ENCODE data around the gene PRKCZ. TPM values are rescaled to one million over a fixed set of nuclear protein-coding genes. Genes with fewer than 3 reads are reported as not detected.

Gene PRKCZ
- total RNA-seq, 1 donor from 2014 or later, result 32.6 TPM

DNA sequence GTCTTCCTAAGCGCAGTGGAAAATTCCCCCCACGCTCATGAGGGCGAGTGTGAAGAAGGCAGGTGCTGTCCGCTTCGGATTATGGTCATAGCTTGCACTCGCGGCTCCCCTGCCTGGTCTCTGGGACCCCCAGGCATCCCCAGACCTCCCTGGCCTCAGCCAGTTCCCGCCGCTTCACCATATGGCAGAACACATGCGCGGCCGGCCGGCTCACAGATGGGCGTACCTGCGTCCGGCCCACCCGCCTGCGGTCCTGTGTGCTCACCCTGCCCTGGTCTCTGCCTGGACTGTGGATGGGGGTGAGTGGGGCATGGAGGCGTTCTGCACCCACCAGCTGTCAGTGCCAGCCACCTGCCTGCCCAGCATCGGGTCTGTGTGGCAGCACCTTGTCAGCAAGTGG, 34.1 kb downstream of the PRKCZ start:
- no peak overlapping the region for H3K4me3 Mint-ChIP-seq (ENCODE audit: unreplicated experiment)
- H4K20me1 ChIP-seq (ENCODE audit: insufficient read depth, low read length), result no peaks in the 10 kb centered on the region
- no peaks in the 10 kb centered on the region for H3K9me3 Mint-ChIP-seq (ENCODE audit: unreplicated experiment)
- no peaks in the 10 kb centered on the region for H3K36me3 ChIP-seq (ENCODE audit: insufficient read depth, low read length)
- peaks cover 16% of the 10 kb centered on the region for H3K36me3 Mint-ChIP-seq (ENCODE audit: low read depth, unreplicated experiment)
- no peak overlapping the region for H3K4me2 ChIP-seq (ENCODE audit: low read length)
- H3K4me3 ChIP-seq (ENCODE audit: insufficient read depth, low read depth, low read length), result no peak overlapping the region
- H3K4me1 Mint-ChIP-seq (ENCODE audit: low read depth, unreplicated experiment), result peaks cover 10% of the 10 kb centered on the region
- H3K4me1 ChIP-seq (ENCODE audit: insufficient read depth, low read length), result peaks cover 17% of the 10 kb centered on the region
- no peak overlapping the region for H3K9ac ChIP-seq (ENCODE audit: low read length)
- H3K27ac Mint-ChIP-seq (ENCODE audit: unreplicated experiment), result no peak overlapping the region
- no peaks in the 10 kb centered on the region for H3K27me3 ChIP-seq (ENCODE audit: insufficient read depth, low read length)
- H2AFZ ChIP-seq (ENCODE audit: low read depth, low read length), result no peak overlapping the region
- TF ChIP-seq CTCF (IDR thresholded peaks at IDR 0.05; ENCODE audit: insufficient read depth, low read depth, low read length), result no peak
- TF ChIP-seq EZH2 (IDR thresholded peaks at IDR 0.05; ENCODE audit: insufficient read depth, low read length), result no peak
- H3K79me2 ChIP-seq (ENCODE audit: insufficient read depth, low read length), result no peaks in the 10 kb centered on the region
- H3K27me3 Mint-ChIP-seq (ENCODE audit: low read depth, unreplicated experiment), result no peaks in the 10 kb centered on the region
- no peak overlapping the region for H3K27ac ChIP-seq (ENCODE audit: low read depth, low read length)
- DNase-seq (ENCODE audit: low read depth) (no peak), FAIRE-seq (no peak)
- H3K9me3 ChIP-seq (ENCODE audit: insufficient read depth, low read depth, low read length), result peaks cover 3% of the 10 kb centered on the region

- DNase-seq (ENCODE audit: low read depth) (no peak), FAIRE-seq (no peak)
- Mint-ChIP-seq H3K4me1 (ENCODE audit: low read depth, unreplicated experiment) (peaks cover 10% of the 10 kb centered on the region), H3K27ac (ENCODE audit: unreplicated experiment) (no peak overlapping the region), H3K36me3 (ENCODE audit: low read depth, unreplicated experiment) (peaks cover 11% of the 10 kb centered on the region), H3K27me3 (ENCODE audit: low read depth, unreplicated experiment) (no peaks in the 10 kb centered on the region), H3K4me3 (ENCODE audit: unreplicated experiment) (no peak overlapping the region), H3K9me3 (ENCODE audit: unreplicated experiment) (no peaks in the 10 kb centered on the region)
- no peak overlapping the region for H3K4me3 ChIP-seq (ENCODE audit: insufficient read depth, low read depth, low read length)
- H3K27ac ChIP-seq (ENCODE audit: low read depth, low read length), result no peak overlapping the region
- H3K4me2 ChIP-seq (ENCODE audit: low read length), result no peak overlapping the region
- H2AFZ ChIP-seq (ENCODE audit: low read depth, low read length), result no peak overlapping the region
- no peak for TF ChIP-seq EZH2 (IDR thresholded peaks at IDR 0.05; ENCODE audit: insufficient read depth, low read length)
- TF ChIP-seq CTCF (IDR thresholded peaks at IDR 0.05; ENCODE audit: insufficient read depth, low read depth, low read length), result no peak
- H3K36me3 ChIP-seq (ENCODE audit: insufficient read depth, low read length), result no peaks in the 10 kb centered on the region
- H3K9ac ChIP-seq (ENCODE audit: low read length), result no peak overlapping the region
- H3K4me1 ChIP-seq (ENCODE audit: insufficient read depth, low read length), result peaks cover 17% of the 10 kb centered on the region
- no peaks in the 10 kb centered on the region for H3K9me3 ChIP-seq (ENCODE audit: insufficient read depth, low read depth, low read length)
- H3K79me2 ChIP-seq (ENCODE audit: insufficient read depth, low read length), result no peaks in the 10 kb centered on the region
- no peaks in the 10 kb centered on the region for H4K20me1 ChIP-seq (ENCODE audit: insufficient read depth, low read length)
- H3K27me3 ChIP-seq (ENCODE audit: insufficient read depth, low read length), result no peaks in the 10 kb centered on the region
Observed at GRCh38 chr1:2085080-2085479, 34.9 kb downstream of the PRKCZ start.

DNA sequence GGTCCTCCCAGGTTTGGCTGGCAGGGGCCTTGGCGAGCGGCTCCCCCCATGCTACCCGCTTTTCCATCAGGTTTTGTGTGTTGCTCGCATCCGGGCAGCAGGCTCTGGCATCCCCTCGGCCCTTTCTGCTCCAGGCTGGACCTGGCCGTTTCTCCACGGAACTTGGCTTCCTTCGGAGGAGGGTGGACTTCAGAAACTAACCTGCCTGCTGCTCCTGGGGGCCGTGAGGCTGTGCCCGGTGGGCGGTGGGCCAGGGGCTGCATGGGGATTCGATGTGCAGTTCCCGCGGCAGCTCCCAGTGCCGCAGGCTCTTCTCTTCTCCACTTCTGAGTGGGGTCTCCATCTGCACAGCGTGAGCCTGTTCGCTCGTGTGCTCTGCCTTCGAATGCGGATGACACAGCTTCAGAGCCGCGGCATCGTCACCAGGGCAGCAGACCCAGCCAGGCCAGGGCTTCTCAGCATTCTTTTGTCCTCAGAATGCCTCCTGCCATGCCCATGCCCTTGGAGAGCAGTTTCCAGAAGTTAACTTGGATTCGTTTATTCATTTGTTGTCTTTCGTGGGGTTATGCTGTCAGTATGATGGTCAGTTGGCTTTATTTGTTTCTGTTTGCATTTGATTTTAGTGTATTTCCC, 36.4 kb downstream of the PRKCZ start:
- no peaks in the 10 kb centered on the region for H4K20me1 ChIP-seq (ENCODE audit: insufficient read depth, low read length)
- peaks cover 17% of the 10 kb centered on the region for H3K4me1 ChIP-seq (ENCODE audit: insufficient read depth, low read length)
- FAIRE-seq, result no peak
- Mint-ChIP-seq H3K27ac (ENCODE audit: unreplicated experiment) (no peak overlapping the region), H3K4me1 (ENCODE audit: low read depth, unreplicated experiment) (peaks cover 10% of the 10 kb centered on the region), H3K36me3 (ENCODE audit: low read depth, unreplicated experiment) (peaks cover 4% of the 10 kb centered on the region), H3K4me3 (ENCODE audit: unreplicated experiment) (no peak overlapping the region), H3K27me3 (ENCODE audit: low read depth, unreplicated experiment) (no peaks in the 10 kb centered on the region), H3K9me3 (ENCODE audit: unreplicated experiment) (no peaks in the 10 kb centered on the region)
- H3K9me3 ChIP-seq (ENCODE audit: insufficient read depth, low read depth, low read length), result no peaks in the 10 kb centered on the region
- H3K27ac ChIP-seq (ENCODE audit: low read depth, low read length), result no peak overlapping the region
- H3K36me3 ChIP-seq (ENCODE audit: insufficient read depth, low read length), result no peaks in the 10 kb centered on the region
- no peak overlapping the region for H3K4me3 ChIP-seq (ENCODE audit: insufficient read depth, low read depth, low read length)
- DNase-seq (ENCODE audit: low read depth), result no peak
- no peak overlapping the region for H2AFZ ChIP-seq (ENCODE audit: low read depth, low read length)
- no peaks in the 10 kb centered on the region for H3K79me2 ChIP-seq (ENCODE audit: insufficient read depth, low read length)
- H3K27me3 ChIP-seq (ENCODE audit: insufficient read depth, low read length), result no peaks in the 10 kb centered on the region
- TF ChIP-seq EZH2 (IDR thresholded peaks at IDR 0.05; ENCODE audit: insufficient read depth, low read length) (no peak), CTCF (IDR thresholded peaks at IDR 0.05; ENCODE audit: insufficient read depth, low read depth, low read length) (no peak)
- no peak overlapping the region for H3K9ac ChIP-seq (ENCODE audit: low read length)
- no peak overlapping the region for H3K4me2 ChIP-seq (ENCODE audit: low read length)

All from astrocyte (in vitro differentiated cells and primary cell).